Head of caudate nucleus (tissue), 42 donors: Measurements from ENCODE around the gene VTI1B.

Experiments
- DNase-seq, 42 donors: peaks; one replicate each; pipeline versions ENCODE4 v3.0.0 to v3.0.0-alpha.2; 2020 to 2021; ENCODE audit warnings: mixed read lengths in 7 of 42
- intact Hi-C: fragments of 100-400 bp; cut with DNase I; formaldehyde crosslinking; loops from one replicate; pipeline ENCODE4 v1.15.0; 2022

Gene VTI1B

DNA sequence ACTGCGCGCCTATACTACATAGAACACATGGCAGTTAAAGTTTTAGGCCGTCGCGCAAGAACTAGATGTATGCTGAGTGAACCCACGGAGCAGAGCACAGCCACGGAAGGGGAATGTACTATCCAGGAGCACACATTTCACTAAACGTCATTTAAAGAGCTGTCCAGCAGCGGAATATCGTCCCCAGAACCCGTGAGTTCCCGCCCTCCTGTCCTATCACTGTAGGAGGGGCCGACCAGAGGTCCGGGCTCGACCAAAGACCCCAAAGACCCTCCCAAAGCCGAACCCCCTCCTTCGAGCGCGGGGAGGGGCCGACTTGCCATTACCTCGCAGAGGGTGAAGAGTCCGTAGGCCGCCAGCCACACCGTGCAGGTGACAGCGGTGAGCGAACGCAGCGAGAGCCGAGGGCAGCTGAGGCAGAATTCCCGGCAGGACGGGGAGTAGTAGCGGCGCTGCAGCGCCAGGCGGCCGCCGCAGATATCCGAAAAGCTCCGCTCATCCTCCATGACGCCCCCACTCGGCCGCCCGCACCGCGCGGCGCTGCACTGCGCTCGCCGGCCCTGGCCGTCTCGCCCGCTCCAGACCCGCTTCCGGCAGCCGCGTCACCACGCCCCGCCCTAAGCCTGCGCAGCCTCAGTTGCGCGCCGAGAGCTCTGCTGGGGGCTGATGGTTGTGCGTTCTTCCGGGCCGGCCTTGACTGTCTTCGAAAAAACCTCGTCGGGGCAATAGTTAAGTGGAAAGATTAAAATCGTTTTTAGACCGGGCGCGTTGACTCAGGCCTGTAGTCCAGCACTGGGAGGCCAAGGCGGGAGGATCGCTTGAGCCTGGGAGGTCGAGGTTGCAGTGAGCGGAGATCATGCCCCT, 74.5 kb downstream of the VTI1B start, which contains the start of gene PIGH:
Gene PIGH (minus strand): TSS at position 571 of the 864 bp plus-strand sequence. CDS start 65 bp downstream, at position 506.
- intact Hi-C loops = no loop called here
- peak; percentile 73 to 97 (median 94) for DNase-seq
